HG02870 (cell line): ENCODE results near the gene BAZ2A.
A peak's percentile ranks its signal among the peaks of the same experiment; 100 is the strongest.
"Not testable (repeated sequence)": the region's sequence is repeated elsewhere in the genome, so short reads cannot be mapped to it uniquely, and the experiment has no call there.

Experiments used
- ATAC-seq: cut with Tn5 transposase; IDR thresholded peaks from one replicate; pipeline ENCODE4 v1.9.1; 2021; ENCODE audit warnings: mild to moderate bottlenecking, moderate library complexity; ENCODE audit not compliant: unreplicated experiment

BAZ2A gene

GRCh38 chr12:56630180-56630632 lies at the start of gene BAZ2A:
TSS of gene BAZ2A (minus strand) at chr12:56630326. CDS start at chr12:56617530, 12,796 bp downstream.
- peak; percentile 40 for ATAC-seq

DNA sequence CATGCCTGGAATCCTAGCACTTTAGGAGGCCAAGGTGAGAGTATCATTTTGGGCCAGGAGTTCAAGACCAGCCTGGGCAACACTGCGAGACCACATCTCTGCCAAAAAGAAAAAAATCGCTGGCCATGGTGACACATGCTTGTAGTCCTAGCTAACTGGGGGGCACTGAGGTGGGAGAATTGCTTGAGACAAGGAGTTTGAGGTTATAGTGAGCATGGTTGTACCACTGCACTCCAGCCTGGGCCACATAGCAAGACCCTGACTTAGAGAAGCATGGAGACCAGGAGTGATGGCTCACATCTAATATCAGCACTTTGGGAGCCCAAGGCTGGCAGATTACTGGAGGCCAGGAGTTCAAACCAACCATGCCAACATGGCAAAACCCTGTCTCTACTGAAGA lies 48.7 kb upstream of the BAZ2A start:
- no peak for ATAC-seq

- peak; percentile 73 for ATAC-seq
These were observed 47.6 kb upstream of the BAZ2A start for GRCh38 chr12:56677680-56678079.

- ATAC-seq = no peak
These were observed 46.9 kb upstream of the BAZ2A start for GRCh38 chr12:56676851-56677580.

DNA sequence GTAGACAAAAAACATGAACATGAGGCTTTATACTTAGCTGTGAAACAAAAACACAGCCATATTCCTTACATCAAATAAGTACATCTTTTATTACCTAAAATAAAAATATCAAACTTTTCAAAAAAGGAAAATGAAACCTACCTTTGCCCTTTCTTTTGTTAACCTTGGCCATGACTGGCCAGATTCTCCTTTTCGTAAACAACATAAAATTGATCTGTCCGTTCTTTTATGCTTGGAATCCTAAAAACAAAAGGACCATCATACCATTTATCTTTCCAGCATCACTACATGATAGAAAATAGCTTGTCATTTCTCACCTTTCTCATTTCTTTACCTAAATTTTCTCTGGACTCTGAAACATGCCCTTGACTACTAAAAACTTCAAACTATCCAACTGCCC lies 41.5 kb upstream of the BAZ2A start:
- no peak for ATAC-seq

GRCh38 chr12:56670836-56671235 lies 40.7 kb upstream of the BAZ2A start:
- ATAC-seq = no peak

GRCh38 chr12:56668197-56668457 lies 38.0 kb upstream of the BAZ2A start:
- ATAC-seq = no peak

DNA sequence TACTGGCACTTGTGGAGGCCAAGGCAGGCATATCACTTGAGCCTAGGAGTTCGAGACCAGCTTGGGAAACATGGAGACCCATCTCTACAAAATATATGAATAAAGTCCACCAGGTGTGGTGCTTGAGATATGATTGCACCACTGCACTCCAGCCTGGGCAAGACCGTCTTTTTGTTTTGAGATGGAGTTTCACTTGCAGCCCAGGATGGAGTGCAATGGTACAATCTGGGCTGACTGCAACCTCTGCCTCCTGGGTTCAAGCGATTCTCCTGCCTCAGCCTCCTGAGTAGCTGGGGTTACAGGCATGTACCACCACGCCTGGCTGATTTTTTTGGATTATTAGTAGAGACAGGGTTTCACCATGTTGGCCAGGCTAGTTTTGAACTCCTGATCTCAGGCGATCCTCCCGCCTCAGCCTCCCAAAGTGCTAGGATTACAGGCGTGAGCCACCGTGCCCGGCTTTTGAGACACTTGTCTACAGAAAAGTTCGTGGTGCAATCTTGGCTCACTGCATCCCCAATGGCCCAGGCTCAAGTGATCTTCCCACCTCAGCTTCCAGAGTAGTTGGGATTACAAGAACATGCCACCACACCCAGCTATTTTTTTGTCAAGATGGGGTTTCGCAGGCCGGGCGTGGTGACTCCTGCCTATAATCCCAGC lies 32.0 kb upstream of the BAZ2A start:
- ATAC-seq = no peak

- ATAC-seq = no peak
These were observed 31.4 kb upstream of the BAZ2A start for GRCh38 chr12:56661560-56661959.

DNA sequence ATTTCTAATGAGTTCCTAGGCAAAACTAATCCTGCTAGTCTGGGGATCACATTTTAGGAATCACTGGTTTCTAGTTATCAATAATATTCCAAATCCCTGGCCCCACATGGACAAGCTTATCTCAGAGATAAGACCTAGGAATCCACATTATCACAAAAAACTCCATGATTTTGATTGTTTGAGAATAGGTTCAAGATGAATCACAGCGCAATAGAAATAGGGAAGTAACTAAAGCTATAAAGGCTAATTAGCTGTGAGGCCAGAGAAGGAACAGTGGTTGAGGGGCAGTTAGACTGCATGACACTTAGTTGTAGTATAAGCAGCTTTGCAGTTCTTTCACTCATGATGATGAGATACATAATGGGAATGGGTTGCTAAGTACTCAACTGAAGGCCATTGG lies 28.8 kb upstream of the BAZ2A start:
- no peak for ATAC-seq

GRCh38 chr12:56657416-56658379 lies 27.6 kb upstream of the BAZ2A start:
- ATAC-seq = no peak

DNA sequence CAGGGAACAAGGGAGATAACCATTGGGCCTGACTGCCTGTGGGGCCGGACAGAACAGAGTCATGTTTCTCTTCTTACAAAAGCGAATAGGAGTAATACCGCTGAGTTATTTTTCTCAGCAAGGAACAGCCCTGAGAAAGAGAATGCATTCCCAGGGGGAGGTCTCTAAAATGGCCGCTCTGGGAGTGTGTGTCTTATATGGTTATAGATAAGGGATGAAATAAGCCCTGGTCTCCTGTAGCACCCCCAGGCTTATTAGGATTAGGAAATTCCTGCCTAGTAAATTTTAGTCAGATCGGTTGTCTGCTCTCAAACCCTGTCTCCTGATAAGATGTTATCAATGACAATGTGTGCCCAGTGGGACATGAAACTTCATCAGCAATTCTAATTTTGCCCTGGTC lies 23.7 kb upstream of the BAZ2A start:
- not testable (repeated sequence) for ATAC-seq

DNA sequence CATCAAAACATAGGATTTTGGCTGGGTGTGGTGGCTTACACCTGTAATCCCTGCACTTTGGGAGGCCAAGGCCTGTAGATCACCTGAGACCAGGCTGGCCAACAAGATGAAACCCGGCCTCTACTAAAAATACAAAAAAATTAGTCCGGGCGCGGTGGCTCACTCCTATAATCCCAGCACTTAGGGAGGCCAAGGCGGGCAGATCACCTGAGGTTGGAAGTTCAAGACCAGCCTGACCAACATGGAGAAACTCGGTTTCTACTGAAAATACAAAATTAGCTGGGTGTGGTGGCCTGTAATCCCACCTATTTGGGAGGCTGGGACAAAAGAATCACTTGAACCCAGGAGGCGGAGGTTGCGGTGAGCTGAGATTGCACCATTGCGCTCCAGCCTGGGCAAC lies 17.9 kb upstream of the BAZ2A start:
- not testable (repeated sequence) for ATAC-seq

DNA sequence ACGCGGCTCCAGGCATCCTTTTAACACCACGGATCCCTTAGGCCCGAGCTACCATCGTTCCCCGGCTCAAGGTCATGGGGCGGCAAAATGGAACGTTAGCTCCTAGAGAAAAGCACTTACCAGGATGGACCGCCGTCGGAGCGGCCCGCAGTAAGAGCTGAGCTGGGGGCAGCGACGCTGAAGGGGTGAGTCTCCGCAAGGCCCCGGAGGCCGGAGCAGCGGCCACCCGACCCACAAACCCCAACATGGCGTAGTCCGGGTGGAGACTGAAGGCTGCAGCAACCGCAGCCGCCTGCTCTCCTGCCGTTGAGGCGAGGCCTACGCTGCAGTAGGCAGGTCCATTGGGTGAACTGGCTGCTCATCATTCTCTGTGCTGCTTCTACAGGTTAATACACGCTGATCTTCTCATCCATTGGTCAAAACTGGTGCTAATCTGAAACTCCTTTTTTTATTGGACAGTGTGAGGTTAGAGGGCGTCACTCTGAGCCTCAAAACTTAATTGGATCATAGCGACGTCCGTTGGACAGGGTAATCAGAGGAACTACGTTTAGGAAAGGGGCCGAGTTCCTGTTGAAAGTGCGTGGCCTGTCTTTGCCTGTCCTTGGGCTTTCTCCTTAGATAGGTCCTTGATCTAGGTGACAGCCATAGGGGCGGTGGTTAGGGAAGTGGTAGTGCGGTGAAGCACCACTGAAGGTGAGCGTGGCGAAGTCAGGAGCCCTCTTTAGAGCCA lies 15.8 kb upstream of the BAZ2A start, which contains the start of gene ATP5F1B:
TSS of gene ATP5F1B (minus strand) at position 268 of the 730 bp plus-strand sequence. CDS start at position 247, 21 bp downstream.
- ATAC-seq = peak; percentile 99

- no peak for ATAC-seq
These were observed 15.1 kb upstream of the BAZ2A start for GRCh38 chr12:56645201-56645716.

- no peak for ATAC-seq
These were observed 14.5 kb upstream of the BAZ2A start for GRCh38 chr12:56644654-56645053.

- ATAC-seq = no peak
These were observed 11.1 kb upstream of the BAZ2A start for GRCh38 chr12:56641219-56641618.

DNA sequence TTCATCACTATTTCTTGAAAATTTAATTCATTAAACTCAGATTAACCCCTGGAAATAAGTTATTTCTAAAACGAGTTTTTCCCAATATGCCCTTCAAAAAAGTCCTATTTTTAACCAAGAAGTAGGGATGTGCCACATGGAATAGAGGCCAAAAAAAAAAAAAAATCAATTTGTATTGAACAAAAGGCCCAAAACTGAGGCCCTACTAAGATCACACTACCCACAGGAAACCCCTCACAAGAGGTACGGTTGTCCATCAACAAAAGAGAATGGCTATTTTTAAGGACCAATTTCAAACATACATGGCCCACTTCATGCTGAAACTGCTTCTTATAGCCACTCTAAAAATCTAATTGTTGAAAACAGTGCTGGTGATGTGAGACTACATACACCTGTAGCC lies 7.5 kb upstream of the BAZ2A start:
- no peak for ATAC-seq

DNA sequence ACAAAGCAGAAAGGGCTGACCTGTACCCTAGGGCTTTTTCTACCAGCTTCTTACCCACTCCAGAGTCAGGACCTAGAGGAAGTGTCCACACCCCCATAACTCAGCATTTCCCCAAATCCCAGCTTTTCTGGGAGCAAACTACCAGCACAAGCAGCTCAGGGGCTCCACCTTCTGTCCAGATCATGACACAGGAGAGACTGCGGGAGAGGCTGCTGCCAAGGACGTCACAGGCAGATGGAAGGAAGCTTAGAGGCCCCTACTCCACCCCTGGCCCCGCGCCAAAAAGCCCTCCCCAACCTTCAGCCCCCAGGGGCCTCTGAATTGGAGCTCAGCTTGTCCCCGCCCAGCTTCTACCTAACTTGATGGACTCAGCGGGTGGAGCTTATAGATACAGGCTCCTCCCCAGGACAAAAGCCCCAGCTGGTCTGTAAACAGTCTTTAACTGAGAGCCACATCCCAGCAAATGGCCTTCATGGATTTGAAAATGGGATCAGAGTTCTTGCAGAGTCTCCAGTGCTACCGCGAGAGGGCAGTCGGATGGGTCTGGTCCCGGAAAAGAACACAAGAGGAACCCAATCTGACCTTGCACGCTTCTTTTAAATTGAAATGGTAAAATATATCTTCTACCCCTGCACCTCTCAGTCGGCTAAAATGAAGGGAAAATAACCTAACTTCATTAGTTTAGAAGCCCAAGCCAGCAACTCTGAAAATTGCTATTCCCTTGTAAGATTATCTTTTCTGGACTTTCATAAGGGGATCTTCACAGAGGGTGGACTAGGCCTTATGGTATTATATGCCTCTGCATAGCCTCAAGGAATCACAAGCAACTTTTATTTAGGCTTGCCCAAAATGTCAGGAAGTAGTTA lies 6.8 kb upstream of the BAZ2A start:
- ATAC-seq = peak; percentile 47
